Body of pancreas (tissue), 4 donors: Measurements from ENCODE around the gene TGFB2. TPM values are rescaled to one million over a fixed set of nuclear protein-coding genes. Genes with fewer than 3 reads are reported as not detected.

Experiments
- ATAC-seq: fragments of 150-250 bp; one replicate; pipeline ENCODE4 v1.9.1; 2016
- DNase-seq, 4 donors: peaks; one replicate each; pipeline ENCODE4 v3.0.0-alpha.2; 2019
- H3K27ac ChIP-seq, 4 donors: fragments of 200-600 bp; sonication (generic); 1 replicate in 3 of 4; 2 replicates in 1 of 4; pipeline versions ENCODE4 v1.5.1 to v1.6.1; 2016 to 2019; ENCODE audit warnings: mild to moderate bottlenecking in 1 of 4, mixed read lengths in 1 of 4, moderate library complexity in 1 of 4
- H3K27me3 ChIP-seq, 2 donors: fragments of 200-600 bp; sonication (generic); one replicate each; pipeline ENCODE4 v1.6.0; 2016; ENCODE audit warnings: mild to moderate bottlenecking in 1 of 2
- H3K36me3 ChIP-seq, 2 donors: fragments of 200-600 bp; sonication (generic); replicated peaks in 1 of 2; 2 replicates each; pipeline ENCODE4 v1.5.1; 2016; ENCODE audit warnings: low read depth in 2 of 2; ENCODE audit not compliant: insufficient read depth in 1 of 2
- H3K4me1 ChIP-seq: fragments of 200-600 bp; sonication (generic); one replicate; pipeline ENCODE4 v1.6.0; 2016
- H3K4me3 ChIP-seq, 2 donors: fragments of 200-600 bp; sonication (generic); 1 replicate in 1 of 2; 2 replicates in 1 of 2; pipeline ENCODE4 v1.5.1; 2016 to 2019
- H3K9me3 ChIP-seq, 3 donors: fragments of 200-600 bp; sonication (generic); 1 replicate in 2 of 3; 2 replicates in 1 of 3; pipeline ENCODE4 v1.5.1; 2016
- CTCF ChIP-seq, 7 experiments: fragments of 450-650 bp in 4 of 7; fragments of 200-600 bp in 3 of 7; sonication (generic) in 3 of 7; IDR thresholded peaks; one replicate each; pipeline ENCODE4 v1.5.1; 2016 to 2019; ENCODE audit warnings: antibody characterized with exemption in 7 of 7
- POLR2A ChIP-seq, 3 donors: fragments of 450-650 bp; IDR thresholded peaks; one replicate each; pipeline ENCODE4 v1.6.1; 2016; ENCODE audit warnings: antibody characterized with exemption in 3 of 3, mild to moderate bottlenecking in 2 of 3
- WGBS, 2 donors: methylation state at CpG; one replicate each; pipeline ENCODE4 v1.1.5; 2017; 5-methylcytosine and 5-hydroxymethylcytosine counted together
- intact Hi-C: fragments of 100-400 bp; cut with DNase I; formaldehyde crosslinking; loops from one replicate; pipeline ENCODE4 v1.15.1; 2023
- total RNA-seq, 2 donors: library from RNA; depleted of rRNA; stranded (reverse); fragments of >200 nt; gene quantifications; one replicate each; pipeline ENCODE4 v1.1.0, GENCODE V29; 2016

Gene TGFB2
- total RNA-seq, 2 donors from 2014 or later, result 4.3 to 4.9 TPM

- Histone ChIP-seq H3K9me3 (no peaks in the 10 kb centered on the region), H3K27me3 (no peaks in the 10 kb centered on the region), H3K36me3 (no peaks in the 10 kb centered on the region), H3K4me1 (peaks cover 3% of the 10 kb centered on the region), H3K27ac (peak overlapping the region in 2 of 4 donors; percentile 41 to 60), H3K4me3 (no peak overlapping the region)
- intact Hi-C loops, result no loop called here
- TF ChIP-seq POLR2A (IDR thresholded peaks at IDR 0.05) (no peak), CTCF (IDR thresholded peaks at IDR 0.05) (no peak)
- DNase-seq (peak in 3 of 4 donors; percentile 29 to 68 (median 36)), ATAC-seq (peak; percentile 33)
- 64 to 79% methylated on average over 14 of the region's 14 CpGs for WGBS, 2 donors
These were observed 118.3 kb downstream of the TGFB2 start for GRCh38 chr1:218463194-218464156.

- peaks cover 3% of the 10 kb centered on the region for H3K4me1 ChIP-seq
- no peaks in the 10 kb centered on the region for H3K36me3 ChIP-seq
- H3K27me3 ChIP-seq, result no peaks in the 10 kb centered on the region
- intact Hi-C loops, result no loop called here
- 79 to 92% methylated on average over 2 of the region's 2 CpGs for WGBS, 2 donors
- ATAC-seq (no peak), DNase-seq (no peak)
- H3K4me3 ChIP-seq, result no peak overlapping the region
- TF ChIP-seq POLR2A (IDR thresholded peaks at IDR 0.05) (no peak), CTCF (IDR thresholded peaks at IDR 0.05) (no peak)
- no peak overlapping the region for H3K27ac ChIP-seq
- no peaks in the 10 kb centered on the region for H3K9me3 ChIP-seq
These were observed 119.7 kb downstream of the TGFB2 start for GRCh38 chr1:218464871-218465270.

GRCh38 chr1:218466341-218467010 lies 121.3 kb downstream of the TGFB2 start:
- intact Hi-C loops, result no loop called here
- 74 to 79% methylated on average over 6 of the region's 6 CpGs for whole genome bisulfite sequencing, 2 donors
- Histone ChIP-seq H3K36me3 (no peaks in the 10 kb centered on the region), H3K4me1 (no peaks in the 10 kb centered on the region), H3K4me3 (no peak overlapping the region), H3K27ac (no peak overlapping the region), H3K9me3 (no peaks in the 10 kb centered on the region), H3K27me3 (no peaks in the 10 kb centered on the region)
- no peak for TF ChIP-seq CTCF (IDR thresholded peaks at IDR 0.05)
- TF ChIP-seq POLR2A (IDR thresholded peaks at IDR 0.05), result no peak
- DNase-seq, result no peak
- ATAC-seq, result no peak

- no peak overlapping the region for H3K4me3 ChIP-seq
- H3K27ac ChIP-seq, result peak overlapping the region in 1 of 4 donors; percentile 4
- DNase-seq (no peak), ATAC-seq (no peak)
- H3K4me1 ChIP-seq, result no peaks in the 10 kb centered on the region
- WGBS, 2 donors, result 67 to 72% methylated on average over 8 of the region's 8 CpGs
- H3K36me3 ChIP-seq, result no peaks in the 10 kb centered on the region
- H3K9me3 ChIP-seq, result no peaks in the 10 kb centered on the region
- intact Hi-C loops, result no loop called here
- no peaks in the 10 kb centered on the region for H3K27me3 ChIP-seq
- TF ChIP-seq CTCF (IDR thresholded peaks at IDR 0.05) (no peak), POLR2A (IDR thresholded peaks at IDR 0.05) (no peak)
These were observed 122.3 kb downstream of the TGFB2 start for GRCh38 chr1:218467101-218468072.
